Activated effector memory CD4-positive, alpha-beta T cell treated with Interleukin-2 at 50 U/mL for 16 hours (primary cell): ENCODE results near the gene MAPRE2.

ENCODE experiments used
- DNase-seq: peaks from one replicate; pipeline ENCODE4 v3.0.0-alpha.2; 2020

Gene MAPRE2

GRCh38 chr18:35186291-35187034, 145.2 kb downstream of the MAPRE2 start:
- no peak for DNase-seq

GRCh38 chr18:35189510-35189909, 148.3 kb downstream of the MAPRE2 start:
- DNase-seq, result no peak

- no peak for DNase-seq
These were observed 149.9 kb downstream of the MAPRE2 start for GRCh38 chr18:35190948-35191697.

GRCh38 chr18:35191698-35192025, 150.4 kb downstream of the MAPRE2 start:
- DNase-seq, result no peak

- DNase-seq, result no peak
These were observed 151.2 kb downstream of the MAPRE2 start for GRCh38 chr18:35192415-35192814.
